ENCODE measurements around the gene CCDC127. TPM values are rescaled to one million over a fixed set of nuclear protein-coding genes. Genes with fewer than 3 reads are reported as not detected.

The CCDC127 gene
- total RNA-seq, 4 donors from 2014 or later: 4.5 to 7.2 (median 5.8) TPM

DNA sequence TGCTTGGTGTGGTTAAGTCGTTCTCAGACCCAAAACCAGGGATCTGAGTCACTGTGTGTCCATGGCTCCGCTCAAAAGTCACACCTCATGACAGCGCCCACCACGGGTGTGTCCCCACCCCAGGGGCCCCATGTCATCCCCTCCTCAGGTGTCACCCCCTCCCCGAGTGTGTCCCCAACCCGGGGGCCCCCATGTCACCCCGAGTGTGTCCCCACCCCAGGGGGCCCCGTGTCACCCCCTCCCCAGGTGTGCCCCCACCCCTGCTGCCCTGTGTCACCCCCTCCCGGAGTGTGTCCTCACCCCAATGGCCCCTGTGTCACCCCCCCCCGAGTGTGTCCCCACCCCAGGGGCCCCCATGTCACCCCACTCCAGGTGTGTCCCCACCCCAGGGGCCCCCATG lies 21.6 kb downstream of the CCDC127 start:
- peaks cover 0 to 17% of the 10 kb centered on the region in 2 donors for H3K27me3 ChIP-seq
- H3K4me3 ChIP-seq: no peak overlapping the region
- peaks cover 0 to 21% (median 0%) of the 10 kb centered on the region in 3 donors for H3K36me3 ChIP-seq
- no peak overlapping the region for H3K27ac ChIP-seq
- TF ChIP-seq POLR2A (IDR thresholded peaks at IDR 0.05): no peak
- TF ChIP-seq, protein P1, sequence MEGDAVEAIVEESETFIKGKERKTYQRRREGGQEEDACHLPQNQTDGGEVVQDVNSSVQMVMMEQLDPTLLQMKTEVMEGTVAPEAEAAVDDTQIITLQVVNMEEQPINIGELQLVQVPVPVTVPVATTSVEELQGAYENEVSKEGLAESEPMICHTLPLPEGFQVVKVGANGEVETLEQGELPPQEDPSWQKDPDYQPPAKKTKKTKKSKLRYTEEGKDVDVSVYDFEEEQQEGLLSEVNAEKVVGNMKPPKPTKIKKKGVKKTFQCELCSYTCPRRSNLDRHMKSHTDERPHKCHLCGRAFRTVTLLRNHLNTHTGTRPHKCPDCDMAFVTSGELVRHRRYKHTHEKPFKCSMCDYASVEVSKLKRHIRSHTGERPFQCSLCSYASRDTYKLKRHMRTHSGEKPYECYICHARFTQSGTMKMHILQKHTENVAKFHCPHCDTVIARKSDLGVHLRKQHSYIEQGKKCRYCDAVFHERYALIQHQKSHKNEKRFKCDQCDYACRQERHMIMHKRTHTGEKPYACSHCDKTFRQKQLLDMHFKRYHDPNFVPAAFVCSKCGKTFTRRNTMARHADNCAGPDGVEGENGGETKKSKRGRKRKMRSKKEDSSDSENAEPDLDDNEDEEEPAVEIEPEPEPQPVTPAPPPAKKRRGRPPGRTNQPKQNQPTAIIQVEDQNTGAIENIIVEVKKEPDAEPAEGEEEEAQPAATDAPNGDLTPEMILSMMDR (IDR thresholded peaks at IDR 0.05): no peak
- no peak for TF ChIP-seq EP300 (IDR thresholded peaks at IDR 0.05)
- 84 to 85% methylated on average over 8 of the region's 10 CpGs for WGBS, 2 donors
- H3K4me1 ChIP-seq: no peaks in the 10 kb centered on the region
- no peak for DNase-seq (ENCODE audit: low spot score in 2 of 2)
- no peaks in the 10 kb centered on the region for H3K9me3 ChIP-seq

DNA sequence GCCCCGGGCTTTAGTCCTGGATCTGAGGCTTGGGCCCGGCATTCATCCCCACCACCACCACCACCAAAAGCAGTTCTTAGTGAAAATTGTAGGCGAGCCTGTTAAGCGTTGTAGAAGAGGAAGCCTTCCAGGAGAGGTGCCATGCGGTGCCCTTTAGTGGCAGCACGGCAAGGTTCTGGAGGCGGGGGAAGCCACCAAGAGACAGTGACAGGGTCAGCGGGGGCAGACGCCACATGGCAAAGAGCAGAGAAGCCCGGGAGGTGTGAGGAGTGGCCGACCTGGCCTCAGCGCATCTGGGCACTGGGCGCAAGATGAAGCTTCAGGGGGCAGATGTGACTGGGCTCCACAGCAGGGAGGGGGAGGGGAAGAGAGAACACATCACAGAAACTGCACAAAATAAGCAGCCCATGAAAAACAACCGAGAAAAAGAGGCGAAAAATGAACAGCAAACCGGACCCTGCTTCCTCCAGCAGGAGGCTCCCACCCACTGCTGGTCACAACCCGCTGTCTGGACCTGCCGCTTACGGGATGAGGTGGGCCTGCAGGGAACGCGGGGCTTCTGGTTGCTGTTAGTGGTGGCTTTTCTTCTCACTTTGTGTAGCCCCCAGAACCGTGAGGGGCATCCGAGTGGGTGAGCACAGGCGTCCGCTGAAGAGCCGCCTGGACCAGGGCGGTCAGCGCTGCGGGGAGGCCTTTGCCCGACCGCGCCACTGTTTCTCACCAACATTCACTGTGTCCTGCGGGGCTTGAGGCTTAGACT lies 22.4 kb downstream of the CCDC127 start:
- 76 to 78% methylated on average over 30 to 33 of the region's 33 CpGs for WGBS, 2 donors
- Histone ChIP-seq H3K9me3 (no peaks in the 10 kb centered on the region), H3K36me3 (peaks cover 0 to 19% (median 0%) of the 10 kb centered on the region in 3 donors), H3K27me3 (peaks cover 0 to 25% of the 10 kb centered on the region in 2 donors), H3K4me1 (no peaks in the 10 kb centered on the region), H3K27ac (no peak overlapping the region), H3K4me3 (no peak overlapping the region)
- TF ChIP-seq EP300 (IDR thresholded peaks at IDR 0.05): no peak
- no peak for TF ChIP-seq POLR2A (IDR thresholded peaks at IDR 0.05)
- TF ChIP-seq, protein P1 (IDR thresholded peaks at IDR 0.05): no peak
- no peak for DNase-seq (ENCODE audit: low spot score in 2 of 2)

DNA sequence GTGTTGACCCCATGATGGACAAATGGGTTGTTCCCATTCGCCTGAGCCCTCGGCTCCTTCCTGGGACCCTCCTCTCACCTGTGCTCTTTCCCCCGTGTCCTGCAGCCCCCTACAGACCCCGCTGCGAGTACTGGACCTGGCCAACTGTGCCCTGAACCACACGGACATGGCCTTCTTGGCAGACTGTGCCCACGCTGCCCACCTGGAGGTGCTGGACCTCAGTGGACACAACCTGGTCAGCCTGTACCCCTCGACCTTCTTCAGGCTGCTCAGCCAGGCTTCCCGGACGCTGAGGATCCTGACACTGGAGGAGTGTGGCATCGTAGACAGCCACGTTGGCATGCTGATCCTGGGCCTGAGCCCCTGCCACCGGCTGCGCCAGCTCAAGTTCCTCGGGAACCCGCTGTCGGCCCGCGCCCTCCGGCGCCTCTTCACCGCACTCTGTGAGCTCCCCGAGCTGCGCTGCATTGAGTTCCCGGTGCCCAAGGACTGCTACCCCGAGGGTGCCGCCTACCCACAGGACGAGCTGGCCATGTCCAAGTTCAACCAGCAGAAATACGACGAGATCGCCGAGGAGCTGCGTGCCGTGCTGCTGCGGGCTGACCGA lies 23.2 kb downstream of the CCDC127 start:
- Histone ChIP-seq H3K27ac (no peak overlapping the region), H3K27me3 (peaks cover 0 to 34% of the 10 kb centered on the region in 2 donors), H3K9me3 (no peaks in the 10 kb centered on the region), H3K4me3 (no peak overlapping the region), H3K4me1 (no peaks in the 10 kb centered on the region), H3K36me3 (peaks cover 0 to 16% (median 0%) of the 10 kb centered on the region in 3 donors)
- DNase-seq (ENCODE audit: low spot score in 2 of 2): no peak
- WGBS, 2 donors: 91 to 93% methylated on average over 33 to 34 of the region's 36 CpGs
- TF ChIP-seq, protein P1 (IDR thresholded peaks at IDR 0.05): no peak
- no peak for TF ChIP-seq POLR2A (IDR thresholded peaks at IDR 0.05)
- TF ChIP-seq EP300 (IDR thresholded peaks at IDR 0.05): no peak

DNA sequence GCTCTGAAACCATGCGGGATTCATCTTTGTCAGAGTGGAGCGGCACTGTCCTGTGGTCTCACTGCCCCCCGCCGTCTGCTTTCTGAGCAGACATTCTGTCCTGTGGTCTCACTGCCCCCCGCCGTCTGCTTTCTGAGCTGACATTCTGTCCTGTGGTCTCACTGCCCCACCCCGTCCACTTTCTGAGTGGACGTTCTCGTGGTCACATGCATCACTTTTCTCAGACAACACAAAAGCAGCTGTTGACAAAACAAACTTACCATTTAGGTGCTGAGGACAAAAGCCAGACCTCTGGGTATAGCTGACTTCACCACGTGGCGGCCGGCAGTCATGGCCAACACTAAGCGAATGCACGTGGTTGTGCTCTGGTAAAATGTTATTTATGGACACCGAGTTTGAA lies 23.9 kb downstream of the CCDC127 start:
- no peak overlapping the region for H3K4me3 ChIP-seq
- H3K4me1 ChIP-seq: no peaks in the 10 kb centered on the region
- 85% methylated on average over 15 of the region's 15 CpGs for WGBS, 2 donors
- H3K27ac ChIP-seq: no peak overlapping the region
- H3K9me3 ChIP-seq: no peaks in the 10 kb centered on the region
- H3K27me3 ChIP-seq: peaks cover 0 to 40% of the 10 kb centered on the region in 2 donors
- TF ChIP-seq, protein P1 (IDR thresholded peaks at IDR 0.05): no peak
- TF ChIP-seq EP300 (IDR thresholded peaks at IDR 0.05) (no peak), POLR2A (IDR thresholded peaks at IDR 0.05) (no peak)
- DNase-seq (ENCODE audit: low spot score in 2 of 2): no peak
- peaks cover 0 to 10% (median 0%) of the 10 kb centered on the region in 3 donors for H3K36me3 ChIP-seq
